Immature natural killer cell (primary cell): ENCODE measurements around the gene TCP11L2. TPM values are rescaled to one million over a fixed set of nuclear protein-coding genes. Genes with fewer than 3 reads are reported as not detected.
"Not testable (repeated sequence)": the region's sequence is repeated elsewhere in the genome, so short reads cannot be mapped to it uniquely, and the experiment has no call there.

Source experiments
- DNase-seq, 3 donors: peaks; one replicate each; pipeline ENCODE4 v3.0.0; 2022; ENCODE audit warnings: mixed read lengths in 1 of 3
- H3K27ac Mint-ChIP-seq, 6 donors: one replicate each; pipeline ENCODE4 v1.8.0; 2020; ENCODE audit warnings: mixed read lengths in 6 of 6, mild to moderate bottlenecking in 5 of 6, inconsistent platforms in 4 of 6, moderate library complexity in 3 of 6
- H3K27me3 Mint-ChIP-seq, 3 donors: one replicate each; pipeline ENCODE4 v1.8.0; 2020 to 2021; ENCODE audit warnings: low read depth in 3 of 3, mild to moderate bottlenecking in 3 of 3, mixed read lengths in 3 of 3, moderate library complexity in 3 of 3, inconsistent platforms in 1 of 3
- H3K36me3 Mint-ChIP-seq, 3 donors: one replicate each; pipeline ENCODE4 v1.8.0; 2020; ENCODE audit warnings: mixed read lengths in 3 of 3, inconsistent platforms in 2 of 3, mild to moderate bottlenecking in 2 of 3
- H3K4me1 Mint-ChIP-seq, 2 donors: one replicate each; pipeline ENCODE4 v1.8.0; 2020; ENCODE audit warnings: inconsistent platforms in 2 of 2, mild to moderate bottlenecking in 2 of 2, mixed read lengths in 2 of 2, moderate library complexity in 1 of 2
- H3K4me3 Mint-ChIP-seq, 5 donors: one replicate each; pipeline ENCODE4 v1.8.0; 2020; ENCODE audit warnings: mild to moderate bottlenecking in 5 of 5, mixed read lengths in 5 of 5, inconsistent platforms in 3 of 5, moderate library complexity in 3 of 5
- H3K9me3 Mint-ChIP-seq, 6 donors: one replicate each; pipeline ENCODE4 v1.8.0; 2020; ENCODE audit warnings: mild to moderate bottlenecking in 6 of 6, mixed read lengths in 6 of 6, inconsistent platforms in 4 of 6, moderate library complexity in 3 of 6
- polyA plus RNA-seq, 3 donors: library from polyadenylated mRNA; unstranded; fragments of 300-500 nt; fragmentation: Illumina TruSeq; gene quantifications; one replicate each; pipeline ENCODE4 v1.2.3, GENCODE V29; 2021

The TCP11L2 gene
- polyA plus RNA-seq, 3 donors from 2014 or later, result 11.0 to 20.4 (median 18.1) TPM

DNA sequence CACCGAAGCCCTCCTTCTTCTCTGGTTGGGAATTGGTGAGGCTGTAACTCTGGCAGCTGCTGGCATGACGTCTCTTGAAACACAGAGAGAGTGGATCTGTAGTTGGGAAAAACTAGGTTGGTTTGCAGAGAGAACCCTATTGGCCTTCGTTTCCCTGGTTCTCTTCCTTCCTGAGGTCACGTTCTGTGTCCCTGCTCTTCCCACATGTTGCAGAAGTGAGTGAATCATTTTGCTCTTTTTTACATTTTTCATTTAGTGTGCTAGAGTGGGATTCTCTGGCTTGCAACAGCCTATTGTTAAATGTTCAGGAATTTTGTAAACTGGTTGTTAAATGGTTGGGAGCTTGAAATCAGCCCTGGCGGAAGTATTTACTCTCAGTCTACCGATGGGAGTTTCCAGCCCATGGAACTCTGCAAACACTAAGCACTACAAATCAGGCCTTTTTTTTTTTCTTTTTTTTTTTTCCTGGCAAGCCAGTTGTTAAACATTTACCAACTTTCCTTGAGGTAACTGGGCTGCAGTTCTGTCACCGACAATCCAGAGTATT, 27.9 kb upstream of the TCP11L2 start:
- Mint-ChIP-seq H3K27me3 (peaks cover 0 to 6% (median 0%) of the 10 kb centered on the region in 3 donors), H3K4me1 (no peaks in the 10 kb centered on the region), H3K36me3 (no peaks in the 10 kb centered on the region), H3K27ac (no peak overlapping the region), H3K9me3 (no peaks in the 10 kb centered on the region), H3K4me3 (no peak overlapping the region)
- no peak for DNase-seq

DNA sequence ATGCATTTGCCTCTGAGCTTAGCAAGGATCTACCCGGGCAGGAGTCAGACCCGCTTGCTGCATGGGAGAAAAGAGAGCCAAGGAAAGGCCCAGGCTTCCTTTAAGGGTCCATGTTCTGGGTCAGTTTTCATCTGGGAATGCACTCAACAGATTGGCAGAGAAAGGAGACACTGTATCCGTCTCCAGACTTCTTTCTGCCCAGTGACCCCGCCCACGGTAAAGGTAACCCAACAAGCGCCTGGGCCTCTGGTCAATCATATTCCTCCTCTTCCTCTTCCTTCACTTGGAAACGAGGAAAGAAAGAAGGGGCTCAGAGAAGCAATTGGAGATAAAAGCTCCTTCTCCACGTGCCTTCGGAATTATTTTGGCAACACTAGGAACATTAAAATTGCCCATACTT, 27.1 kb upstream of the TCP11L2 start:
- no peaks in the 10 kb centered on the region for H3K4me1 Mint-ChIP-seq
- peaks cover 0 to 4% (median 0%) of the 10 kb centered on the region in 3 donors for H3K27me3 Mint-ChIP-seq
- no peaks in the 10 kb centered on the region for H3K36me3 Mint-ChIP-seq
- H3K4me3 Mint-ChIP-seq, result no peak overlapping the region
- H3K9me3 Mint-ChIP-seq, result no peaks in the 10 kb centered on the region
- no peak overlapping the region for H3K27ac Mint-ChIP-seq
- DNase-seq, result no peak

- no peak overlapping the region for H3K4me3 Mint-ChIP-seq
- H3K27me3 Mint-ChIP-seq, result peaks cover 0 to 4% (median 2%) of the 10 kb centered on the region in 3 donors
- H3K36me3 Mint-ChIP-seq, result peaks cover 0 to under 1% (median 0%) of the 10 kb centered on the region in 3 donors
- H3K9me3 Mint-ChIP-seq, result peaks cover 0 to 1% (median under 1%) of the 10 kb centered on the region in 6 donors
- H3K4me1 Mint-ChIP-seq, result no peaks in the 10 kb centered on the region
- no peak overlapping the region for H3K27ac Mint-ChIP-seq
- DNase-seq, result no peak
Observed at GRCh38 chr12:106276032-106276740, 26.3 kb upstream of the TCP11L2 start.

GRCh38 chr12:106280106-106280505, 22.4 kb upstream of the TCP11L2 start:
- no peak overlapping the region for H3K4me3 Mint-ChIP-seq
- peaks cover 4 to 15% (median 6%) of the 10 kb centered on the region in 3 donors for H3K36me3 Mint-ChIP-seq
- no peak overlapping the region for H3K27ac Mint-ChIP-seq
- no peaks in the 10 kb centered on the region for H3K4me1 Mint-ChIP-seq
- H3K27me3 Mint-ChIP-seq, result peaks cover 4 to 8% (median 5%) of the 10 kb centered on the region in 3 donors
- peaks cover 5 to 21% (median 13%) of the 10 kb centered on the region in 6 donors for H3K9me3 Mint-ChIP-seq
- no peak for DNase-seq

GRCh38 chr12:106281056-106281782, 21.3 kb upstream of the TCP11L2 start:
- no peak overlapping the region for H3K27ac Mint-ChIP-seq
- DNase-seq, result no peak
- H3K27me3 Mint-ChIP-seq, result peaks cover 4 to 15% (median 5%) of the 10 kb centered on the region in 3 donors
- H3K36me3 Mint-ChIP-seq, result peaks cover 4 to 15% (median 6%) of the 10 kb centered on the region in 3 donors
- peaks cover 5 to 21% (median 13%) of the 10 kb centered on the region in 6 donors for H3K9me3 Mint-ChIP-seq
- no peak overlapping the region for H3K4me3 Mint-ChIP-seq
- H3K4me1 Mint-ChIP-seq, result no peaks in the 10 kb centered on the region

GRCh38 chr12:106281804-106282203, 20.7 kb upstream of the TCP11L2 start:
- Mint-ChIP-seq H3K27me3 (peaks cover 6 to 15% (median 7%) of the 10 kb centered on the region in 3 donors), H3K36me3 (peaks cover 4 to 15% (median 6%) of the 10 kb centered on the region in 3 donors), H3K27ac (no peak overlapping the region), H3K4me1 (no peaks in the 10 kb centered on the region), H3K4me3 (no peak overlapping the region), H3K9me3 (peaks cover 5 to 21% (median 13%) of the 10 kb centered on the region in 6 donors)
- DNase-seq, result no peak

DNA sequence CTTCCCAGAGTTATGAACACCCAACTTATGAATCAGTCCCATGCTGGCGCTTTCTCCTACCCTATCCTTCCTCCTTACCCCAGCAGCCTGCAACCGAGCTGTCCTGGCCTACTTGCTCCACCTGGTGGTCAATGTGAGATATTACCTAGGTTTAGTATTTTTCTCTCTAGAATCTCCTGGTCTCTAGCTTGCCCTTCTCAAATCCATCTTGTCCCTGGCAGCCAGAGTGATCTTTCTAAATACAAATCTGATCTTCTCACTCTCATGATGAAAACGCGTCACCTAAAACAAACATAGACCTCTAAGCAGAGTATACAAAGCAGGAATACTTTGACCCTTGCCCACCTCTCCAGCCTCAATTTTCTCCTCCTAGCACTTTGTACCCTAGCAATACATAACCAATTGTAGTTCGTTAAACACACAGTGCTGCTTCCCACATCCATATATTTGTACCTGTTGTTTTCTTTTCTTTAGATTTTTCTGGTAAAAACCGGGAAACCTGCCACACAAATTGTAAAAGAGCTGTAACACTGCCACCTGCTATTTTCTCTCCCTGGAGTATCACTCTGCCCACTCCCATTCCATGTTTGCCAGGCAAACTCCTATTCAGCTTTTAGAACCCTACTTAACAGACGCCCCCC, 20.0 kb upstream of the TCP11L2 start:
- H3K27ac Mint-ChIP-seq, result no peak overlapping the region
- peaks cover 6 to 15% (median 8%) of the 10 kb centered on the region in 3 donors for H3K27me3 Mint-ChIP-seq
- peaks cover 4 to 15% (median 6%) of the 10 kb centered on the region in 3 donors for H3K36me3 Mint-ChIP-seq
- peak; percentile 10 to 31 (median 16) for DNase-seq
- no peaks in the 10 kb centered on the region for H3K4me1 Mint-ChIP-seq
- H3K9me3 Mint-ChIP-seq, result peaks cover 5 to 21% (median 13%) of the 10 kb centered on the region in 6 donors
- no peak overlapping the region for H3K4me3 Mint-ChIP-seq

GRCh38 chr12:106284358-106285105, 18.0 kb upstream of the TCP11L2 start:
- Mint-ChIP-seq H3K4me3 (no peak overlapping the region), H3K27ac (peak overlapping the region in 1 of 6 donors; percentile 3), H3K9me3 (peaks cover 5 to 21% (median 13%) of the 10 kb centered on the region in 6 donors), H3K4me1 (no peaks in the 10 kb centered on the region), H3K36me3 (peaks cover 4 to 15% (median 6%) of the 10 kb centered on the region in 3 donors), H3K27me3 (peaks cover 7 to 15% (median 9%) of the 10 kb centered on the region in 3 donors)
- DNase-seq, result no peak

DNA sequence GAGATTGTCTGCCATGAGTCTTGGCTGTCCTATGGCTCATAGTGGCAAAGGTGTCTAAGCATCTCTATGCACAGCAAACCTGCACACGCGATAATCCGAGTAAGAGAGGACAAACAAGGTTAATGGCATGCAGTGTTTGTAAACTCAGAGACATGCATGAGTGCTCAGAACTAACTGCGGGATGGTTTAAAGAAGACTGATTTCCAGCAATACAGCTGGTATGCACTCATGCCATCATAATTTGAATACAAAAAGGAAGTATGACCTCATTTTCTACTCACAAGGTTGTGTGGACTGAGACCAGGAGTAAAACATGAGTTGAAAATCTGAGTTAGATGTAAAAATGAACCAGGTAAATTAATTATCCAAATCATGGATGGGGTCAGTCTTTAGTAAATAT, 16.6 kb upstream of the TCP11L2 start:
- H3K36me3 Mint-ChIP-seq, result peaks cover 4 to 15% (median 6%) of the 10 kb centered on the region in 3 donors
- H3K27me3 Mint-ChIP-seq, result peaks cover 8 to 16% (median 9%) of the 10 kb centered on the region in 3 donors
- no peak for DNase-seq
- H3K4me3 Mint-ChIP-seq, result no peak overlapping the region
- H3K4me1 Mint-ChIP-seq, result no peaks in the 10 kb centered on the region
- H3K9me3 Mint-ChIP-seq, result peaks cover 5 to 21% (median 13%) of the 10 kb centered on the region in 6 donors
- H3K27ac Mint-ChIP-seq, result no peak overlapping the region

DNA sequence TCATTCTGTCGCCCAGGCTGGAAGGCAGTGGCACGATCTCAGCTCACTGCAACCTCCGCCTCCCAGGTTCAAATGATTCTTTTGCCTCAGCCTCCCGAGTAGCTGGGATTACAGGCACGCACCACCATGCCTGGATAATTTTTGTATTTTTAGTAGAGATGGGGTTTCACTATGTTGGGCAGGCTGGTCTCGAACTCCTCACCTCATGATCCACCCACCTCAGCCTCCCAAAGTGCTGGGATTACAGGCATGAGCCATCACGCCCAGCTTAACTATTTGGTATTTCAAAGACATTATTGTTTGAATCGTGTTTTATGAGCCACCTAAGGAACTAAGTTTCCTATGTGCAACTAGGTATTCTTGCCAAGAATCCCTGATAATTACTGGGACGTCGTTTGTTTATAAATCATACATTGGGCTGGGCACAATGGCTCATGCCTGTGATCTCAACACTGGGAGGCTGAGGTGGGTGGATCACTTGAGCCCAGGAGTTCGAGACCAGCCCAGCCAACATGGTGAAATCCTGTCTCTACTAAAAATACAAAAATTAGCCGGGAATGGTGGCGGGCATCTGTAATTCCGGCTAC, 15.9 kb upstream of the TCP11L2 start:
- peaks cover 5 to 15% (median 10%) of the 10 kb centered on the region in 6 donors for H3K9me3 Mint-ChIP-seq
- not testable (repeated sequence) for H3K27ac Mint-ChIP-seq, H3K4me3 Mint-ChIP-seq, DNase-seq, H3K4me1 Mint-ChIP-seq
- H3K27me3 Mint-ChIP-seq, result peaks cover 8 to 16% (median 9%) of the 10 kb centered on the region in 3 donors
- peaks cover 4 to 11% (median 6%) of the 10 kb centered on the region in 3 donors for H3K36me3 Mint-ChIP-seq

DNA sequence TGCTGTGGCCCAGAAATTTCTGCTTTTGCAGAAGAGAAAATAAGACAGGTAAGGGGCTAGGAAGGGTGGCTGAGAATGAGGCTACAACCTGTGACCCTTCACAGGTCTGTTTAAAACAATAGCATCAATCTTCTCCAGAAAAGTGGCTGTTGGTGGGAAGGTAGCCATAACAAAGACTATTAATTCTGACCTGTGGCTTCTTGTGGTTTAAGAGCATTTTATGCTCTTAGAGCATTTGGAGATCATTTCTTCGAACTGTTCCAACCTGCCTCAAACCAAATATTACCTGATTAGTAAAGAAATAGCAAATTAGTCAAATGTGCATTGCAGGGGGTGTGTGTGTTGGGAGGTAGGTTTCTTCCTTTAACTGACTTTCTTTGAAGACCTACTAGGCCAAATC, 15.2 kb upstream of the TCP11L2 start:
- Mint-ChIP-seq H3K36me3 (peaks cover 2 to 8% (median 4%) of the 10 kb centered on the region in 3 donors), H3K9me3 (peaks cover 3 to 8% (median 5%) of the 10 kb centered on the region in 6 donors), H3K27ac (no peak overlapping the region), H3K4me3 (no peak overlapping the region), H3K27me3 (peaks cover 7 to 14% (median 8%) of the 10 kb centered on the region in 3 donors), H3K4me1 (no peaks in the 10 kb centered on the region)
- DNase-seq, result no peak

DNA sequence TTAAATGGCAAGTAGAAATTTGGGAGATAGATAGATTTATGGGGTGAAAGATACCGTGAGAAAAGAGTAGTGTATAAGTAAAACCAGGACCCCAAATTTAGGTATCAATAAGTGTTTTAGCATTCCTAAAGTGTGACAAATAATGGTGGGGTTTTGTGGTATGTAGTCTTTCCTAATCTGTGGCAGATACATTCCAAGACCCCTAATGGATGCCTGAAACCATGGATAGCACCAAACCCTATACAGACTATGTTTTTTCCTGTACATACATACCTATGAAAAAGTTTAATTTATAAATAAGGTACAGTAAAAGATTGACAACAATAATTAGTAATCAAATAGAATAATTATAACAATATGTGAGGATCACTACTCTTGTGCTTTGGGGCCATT, 14.4 kb upstream of the TCP11L2 start:
- Mint-ChIP-seq H3K4me3 (no peak overlapping the region), H3K4me1 (no peaks in the 10 kb centered on the region), H3K36me3 (peaks cover 0 to 1% (median 0%) of the 10 kb centered on the region in 3 donors), H3K27ac (no peak overlapping the region), H3K27me3 (peaks cover 5 to 13% (median 8%) of the 10 kb centered on the region in 3 donors), H3K9me3 (peaks cover 0 to under 1% (median 0%) of the 10 kb centered on the region in 6 donors)
- no peak for DNase-seq
